Measurements from ENCODE around the gene SBF2. TPM values are rescaled to one million over a fixed set of nuclear protein-coding genes. Genes with fewer than 3 reads are reported as not detected.

The SBF2 gene
- total RNA-seq, 4 donors from 2014 or later: 19.3 to 28.1 (median 25.8) TPM

- TF ChIP-seq POLR2A (IDR thresholded peaks at IDR 0.05): no peak
- TF ChIP-seq CTCF (IDR thresholded peaks at IDR 0.05 in 4 of 5, conservative IDR thresholded peaks at IDR 0.05 in 1 of 5): no peak
- in situ Hi-C loops (cut with MboI; ENCODE audit: low sequenced_read_pairs in 4 of 4): loop anchor here (25.0 kb wide), 2 partner anchors 305 to 330 kb away; partner anchors contain the start of genes ADM (in 3 of the 4) and SBF2 (in 1 of the 4)
These were observed 311.8 kb downstream of the SBF2 start for GRCh38 chr11:9982127-9982795.

GRCh38 chr11:9980931-9981330 lies 313.1 kb downstream of the SBF2 start:
- no peaks in the 10 kb centered on the region for H3K27me3 ChIP-seq
- no peak overlapping the region for H3K27ac ChIP-seq
- DNase-seq (no peak), ATAC-seq (no peak)
- in situ Hi-C loops (cut with MboI; ENCODE audit: low sequenced_read_pairs in 4 of 4) (loop anchor here (25.0 kb wide), 2 partner anchors 306 to 331 kb away; partner anchors contain the start of genes ADM (in 3 of the 4) and SBF2 (in 1 of the 4)), intact Hi-C loops (cut with DNase I; ENCODE audit: low total_unique reads) (no loop called here)
- no peaks in the 10 kb centered on the region for H3K9me3 ChIP-seq
- H3K4me3 ChIP-seq: no peak overlapping the region
- TF ChIP-seq POLR2A (IDR thresholded peaks at IDR 0.05): no peak
- H3K36me3 ChIP-seq: no peaks in the 10 kb centered on the region
- H3K4me1 ChIP-seq: peaks cover 0 to 5% of the 10 kb centered on the region in 2 donors

More at GRCh38 chr11:9982127-9982795, 311.8 kb downstream of the SBF2 start:
- Histone ChIP-seq H3K27me3 (no peaks in the 10 kb centered on the region), H3K4me1 (peaks cover 0 to 5% of the 10 kb centered on the region in 2 donors), H3K36me3 (no peaks in the 10 kb centered on the region), H3K9me3 (no peaks in the 10 kb centered on the region), H3K27ac (no peak overlapping the region), H3K4me3 (no peak overlapping the region)
- no peak for ATAC-seq
- no peak for DNase-seq
- intact Hi-C loops (cut with DNase I; ENCODE audit: low total_unique reads): no loop called here

GRCh38 chr11:9977554-9977953 lies 316.5 kb downstream of the SBF2 start:
- DNase-seq: no peak
- Histone ChIP-seq H3K9me3 (no peaks in the 10 kb centered on the region), H3K4me3 (no peak overlapping the region), H3K4me1 (peaks cover 5% of the 10 kb centered on the region in 2 donors), H3K27me3 (no peaks in the 10 kb centered on the region), H3K36me3 (no peaks in the 10 kb centered on the region), H3K27ac (no peak overlapping the region)
- TF ChIP-seq CTCF (IDR thresholded peaks at IDR 0.05 in 4 of 5, conservative IDR thresholded peaks at IDR 0.05 in 1 of 5): no peak
- no peak for TF ChIP-seq POLR2A (IDR thresholded peaks at IDR 0.05)
- ATAC-seq: no peak
- intact Hi-C loops (cut with DNase I; ENCODE audit: low total_unique reads): no loop called here
- in situ Hi-C loops (cut with MboI; ENCODE audit: low sequenced_read_pairs in 4 of 4): loop anchor here (5.0 to 25.0 kb wide), 4 partner anchors 115 to 335 kb away; partner anchors contain the start of genes ADM (in 3 of the 4) and SBF2 (in 1 of the 4)

- DNase-seq: no peak
- no peak for ATAC-seq
- TF ChIP-seq POLR2A (IDR thresholded peaks at IDR 0.05) (no peak), CTCF (IDR thresholded peaks at IDR 0.05 in 4 of 5, conservative IDR thresholded peaks at IDR 0.05 in 1 of 5) (no peak)
- H3K27ac ChIP-seq: no peak overlapping the region
- no peaks in the 10 kb centered on the region for H3K27me3 ChIP-seq
- intact Hi-C loops (cut with DNase I; ENCODE audit: low total_unique reads): loop anchor here (5.0 kb wide), 2 partner anchors 333 to 362 kb away; partner anchors contain the start of gene ADM
- no peaks in the 10 kb centered on the region for H3K36me3 ChIP-seq
- in situ Hi-C loops (cut with MboI; ENCODE audit: low sequenced_read_pairs in 4 of 4): loop anchor here in 2 of 4 donors (10.0 kb wide), 1 partner anchor 220 kb away; no protein-coding TSS in a partner anchor
- peaks cover 15 to 17% of the 10 kb centered on the region in 2 donors for H3K4me1 ChIP-seq
- no peak overlapping the region for H3K4me3 ChIP-seq
- H3K9me3 ChIP-seq: no peaks in the 10 kb centered on the region
These were observed 319.6 kb downstream of the SBF2 start for GRCh38 chr11:9974375-9974774.

- ATAC-seq: no peak
- Histone ChIP-seq H3K27me3 (no peaks in the 10 kb centered on the region), H3K4me3 (no peak overlapping the region), H3K27ac (no peak overlapping the region), H3K9me3 (no peaks in the 10 kb centered on the region), H3K4me1 (peaks cover 15 to 17% of the 10 kb centered on the region in 2 donors), H3K36me3 (no peaks in the 10 kb centered on the region)
- no peak for TF ChIP-seq CTCF (IDR thresholded peaks at IDR 0.05 in 4 of 5, conservative IDR thresholded peaks at IDR 0.05 in 1 of 5)
- no peak for TF ChIP-seq POLR2A (IDR thresholded peaks at IDR 0.05)
- intact Hi-C loops (cut with DNase I; ENCODE audit: low total_unique reads) (loop anchor here (1.0 to 5.0 kb wide), 4 partner anchors 111 to 362 kb away; partner anchors contain the start of gene ADM), in situ Hi-C loops (cut with MboI; ENCODE audit: low sequenced_read_pairs in 4 of 4) (loop anchor here in 2 of 4 donors (10.0 kb wide), 1 partner anchor 219 kb away; no protein-coding TSS in a partner anchor)
- DNase-seq: no peak
These were observed 320.1 kb downstream of the SBF2 start for GRCh38 chr11:9973921-9974320.

All from gastrocnemius medialis (tissue), 4 donors.